Memory B cell (primary cell): ENCODE measurements around the gene SERPING1.

Source experiments
- ATAC-seq: fragments of 150-1000 bp; cut with Tn5 transposase; 2 replicates; pipeline ENCODE4 v1.10.0; 2021; ENCODE audit warnings: low read depth, mild to moderate bottlenecking, moderate library complexity
- DNase-seq, 2 donors: peaks; one replicate each; pipeline ENCODE4 v3.0.0; 2022; ENCODE audit warnings: low spot score in 2 of 2
- H3K27ac Mint-ChIP-seq: one replicate; pipeline ENCODE4 v1.8.0; 2022; ENCODE audit warnings: mild to moderate bottlenecking, moderate library complexity, mixed read lengths
- H3K27me3 Mint-ChIP-seq: one replicate; pipeline ENCODE4 v1.8.0; 2022; ENCODE audit warnings: mixed read lengths
- H3K36me3 Mint-ChIP-seq: one replicate; pipeline ENCODE4 v1.8.0; 2022; ENCODE audit warnings: mild to moderate bottlenecking, mixed read lengths
- H3K4me1 Mint-ChIP-seq: one replicate; pipeline ENCODE4 v1.8.0; 2022; ENCODE audit warnings: mixed read lengths
- H3K4me3 Mint-ChIP-seq: one replicate; pipeline ENCODE4 v1.8.0; 2022; ENCODE audit warnings: mild to moderate bottlenecking, moderate library complexity, mixed read lengths
- H3K9me3 Mint-ChIP-seq: one replicate; pipeline ENCODE4 v1.8.0; 2022; ENCODE audit warnings: mixed read lengths

SERPING1 gene

GRCh38 chr11:57663975-57664374 is 66.5 kb downstream of the SERPING1 start:
- peaks cover 5% of the 10 kb centered on the region for H3K36me3 Mint-ChIP-seq
- peaks cover 11% of the 10 kb centered on the region for H3K4me1 Mint-ChIP-seq
- ATAC-seq (no peak), DNase-seq (no peak)
- no peaks in the 10 kb centered on the region for H3K9me3 Mint-ChIP-seq
- no peak overlapping the region for H3K27ac Mint-ChIP-seq
- H3K4me3 Mint-ChIP-seq = no peak overlapping the region
- H3K27me3 Mint-ChIP-seq = no peaks in the 10 kb centered on the region
